Upper lobe of right lung (tissue), 1 donor: ENCODE results near the gene SYCP2L. TPM values are rescaled to one million over a fixed set of nuclear protein-coding genes. Genes with fewer than 3 reads are reported as not detected.
"Not testable (repeated sequence)": the region's sequence is repeated elsewhere in the genome, so short reads cannot be mapped to it uniquely, and the experiment has no call there.

Experiments
- ATAC-seq: fragments of 200-7000 bp; cut with Tn5 transposase; one replicate; pipeline ENCODE4 v1.9.1; 2020; ENCODE audit warnings: mild to moderate bottlenecking, moderate library complexity
- DNase-seq: peaks from one replicate; pipeline ENCODE4 v3.0.0-alpha.2; 2020
- H3K27ac ChIP-seq: fragments of 200-600 bp; one replicate; pipeline ENCODE4 v1.8.0; 2022
- H3K27me3 ChIP-seq: fragments of 200-600 bp; one replicate; pipeline ENCODE4 v1.8.0; 2022; ENCODE audit warnings: mild to moderate bottlenecking
- H3K36me3 ChIP-seq: fragments of 200-600 bp; one replicate; pipeline ENCODE4 v1.8.0; 2022
- H3K4me1 ChIP-seq: fragments of 200-600 bp; one replicate; pipeline ENCODE4 v1.8.0; 2022
- H3K4me3 ChIP-seq: fragments of 200-600 bp; one replicate; pipeline ENCODE4 v1.8.0; 2022; ENCODE audit warnings: mild to moderate bottlenecking
- H3K9me3 ChIP-seq: fragments of 200-600 bp; one replicate; pipeline ENCODE4 v1.8.0; 2022
- CTCF ChIP-seq: fragments of 200-600 bp; IDR thresholded peaks from one replicate; pipeline ENCODE4 v1.8.0; 2022; ENCODE audit warnings: antibody characterized with exemption
- intact Hi-C: fragments of 100-400 bp; cut with DNase I; formaldehyde crosslinking; loops from one replicate; pipeline ENCODE4 v1.11.0; 2022
- total RNA-seq: library from RNA; stranded (reverse); fragmentation: NEBNext Ultra II Directional; extraction: Animal tissue kit (Norgen Biotek cat#: 25700); gene quantifications from one replicate; pipeline ENCODE4 v1.2.1, GENCODE V29; 2021
- donor health status: DM: no; HTN: yes; CAD: no; lungs with severe emphysema.

SYCP2L gene
- total RNA-seq, 1 donor from 2014 or later = 0.58 TPM

- ATAC-seq (no peak), DNase-seq (no peak)
- no peaks in the 10 kb centered on the region for H3K9me3 ChIP-seq
- H3K4me3 ChIP-seq = no peak overlapping the region
- no peaks in the 10 kb centered on the region for H3K27me3 ChIP-seq
- TF ChIP-seq CTCF = no peak
- no peak overlapping the region for H3K27ac ChIP-seq
- H3K36me3 ChIP-seq = no peaks in the 10 kb centered on the region
- no peaks in the 10 kb centered on the region for H3K4me1 ChIP-seq
- intact Hi-C loops = no loop called here
Observed at GRCh38 chr6:10989587-10989986, 102.7 kb downstream of the SYCP2L start.

GRCh38 chr6:10991115-10991514 is 104.3 kb downstream of the SYCP2L start:
- DNase-seq (no peak), ATAC-seq (no peak)
- H3K9me3 ChIP-seq = no peaks in the 10 kb centered on the region
- no peak for TF ChIP-seq CTCF
- intact Hi-C loops = no loop called here
- H3K27me3 ChIP-seq = no peaks in the 10 kb centered on the region
- H3K4me1 ChIP-seq = no peaks in the 10 kb centered on the region
- no peak overlapping the region for H3K4me3 ChIP-seq
- no peaks in the 10 kb centered on the region for H3K36me3 ChIP-seq
- no peak overlapping the region for H3K27ac ChIP-seq

GRCh38 chr6:10993896-10994295 is 107.0 kb downstream of the SYCP2L start:
- Histone ChIP-seq H3K36me3 (no peaks in the 10 kb centered on the region), H3K4me3 (no peak overlapping the region), H3K9me3 (no peaks in the 10 kb centered on the region), H3K4me1 (no peaks in the 10 kb centered on the region), H3K27ac (no peak overlapping the region), H3K27me3 (no peaks in the 10 kb centered on the region)
- no peak for TF ChIP-seq CTCF
- DNase-seq = no peak
- ATAC-seq = no peak
- intact Hi-C loops = no loop called here

- Histone ChIP-seq H3K9me3 (no peaks in the 10 kb centered on the region), H3K27ac (no peak overlapping the region), H3K4me1 (no peaks in the 10 kb centered on the region), H3K36me3 (no peaks in the 10 kb centered on the region), H3K27me3 (no peaks in the 10 kb centered on the region), H3K4me3 (no peak overlapping the region)
- ATAC-seq (no peak), DNase-seq (no peak)
- intact Hi-C loops = no loop called here
- TF ChIP-seq CTCF = no peak
Observed at GRCh38 chr6:10995114-10995707, 108.4 kb downstream of the SYCP2L start.

- H3K4me3 ChIP-seq = no peak overlapping the region
- no peaks in the 10 kb centered on the region for H3K36me3 ChIP-seq
- DNase-seq = no peak
- H3K27me3 ChIP-seq = no peaks in the 10 kb centered on the region
- TF ChIP-seq CTCF = no peak
- intact Hi-C loops = no loop called here
- H3K4me1 ChIP-seq = no peaks in the 10 kb centered on the region
- no peak overlapping the region for H3K27ac ChIP-seq
- no peak for ATAC-seq
- H3K9me3 ChIP-seq = no peaks in the 10 kb centered on the region
Observed at GRCh38 chr6:10999994-11000393, 113.1 kb downstream of the SYCP2L start.

GRCh38 chr6:11002176-11002575 is 115.3 kb downstream of the SYCP2L start:
- Histone ChIP-seq H3K27ac (no peak overlapping the region), H3K4me1 (no peaks in the 10 kb centered on the region), H3K9me3 (no peaks in the 10 kb centered on the region), H3K36me3 (no peaks in the 10 kb centered on the region), H3K27me3 (no peaks in the 10 kb centered on the region), H3K4me3 (no peak overlapping the region)
- ATAC-seq = no peak
- intact Hi-C loops = no loop called here
- no peak for TF ChIP-seq CTCF
- DNase-seq = no peak

GRCh38 chr6:11003297-11003696 is 116.4 kb downstream of the SYCP2L start:
- ATAC-seq, H3K27ac ChIP-seq, H3K36me3 ChIP-seq, intact Hi-C loops, H3K27me3 ChIP-seq, H3K9me3 ChIP-seq, H3K4me3 ChIP-seq, DNase-seq, H3K4me1 ChIP-seq: not testable (repeated sequence)
